Neural progenitor cell (in vitro differentiated cells): ENCODE measurements around the gene CDIP1. TPM values are rescaled to one million over a fixed set of nuclear protein-coding genes. Genes with fewer than 3 reads are reported as not detected.

Experiments
- DNase-seq: peaks from one replicate; pipeline ENCODE4 v3.0.0-alpha.2; 2016; ENCODE audit warnings: low spot score
- H2AFZ ChIP-seq: fragments of 200-600 bp; sonication (generic); replicated peaks from 2 replicates; pipeline ENCODE4 v1.6.1; 2016; ENCODE audit warnings: antibody characterized with exemption
- H3F3A ChIP-seq: fragments of 200-600 bp; sonication (generic); 2 replicates; pipeline ENCODE4 v1.6.1; 2016; ENCODE audit warnings: antibody characterized with exemption, low read depth
- H3K27ac ChIP-seq: fragments of 200-600 bp; sonication (generic); 2 replicates; pipeline ENCODE4 v1.5.1; 2016; ENCODE audit warnings: mild to moderate bottlenecking
- H3K27me3 ChIP-seq: fragments of 200-600 bp; sonication (generic); 2 replicates; pipeline ENCODE4 v1.6.1; 2016; ENCODE audit warnings: mild to moderate bottlenecking, moderate library complexity
- H3K36me3 ChIP-seq: fragments of 200-600 bp; sonication (generic); 2 replicates; pipeline ENCODE4 v1.5.1; 2016
- H3K4me1 ChIP-seq: fragments of 200-600 bp; sonication (generic); 2 replicates; pipeline ENCODE4 v1.6.1; 2016; ENCODE audit warnings: mixed run types
- H3K4me2 ChIP-seq: fragments of 200-600 bp; sonication (generic); 2 replicates; pipeline ENCODE4 v1.6.1; 2016
- H3K4me3 ChIP-seq: fragments of 200-600 bp; sonication (generic); 2 replicates; pipeline ENCODE4 v1.5.1; 2016
- H3K79me2 ChIP-seq: fragments of 200-600 bp; sonication (generic); 2 replicates; pipeline ENCODE4 v1.6.1; 2016; ENCODE audit warnings: low read depth
- H3K9ac ChIP-seq: fragments of 200-600 bp; sonication (generic); 2 replicates; pipeline ENCODE4 v1.6.1; 2016
- H3K9me3 ChIP-seq: fragments of 200-600 bp; sonication (generic); 2 replicates; pipeline ENCODE4 v1.5.1; 2016; ENCODE audit warnings: low read depth
- H4K20me1 ChIP-seq: fragments of 200-600 bp; sonication (generic); 2 replicates; pipeline ENCODE4 v1.6.1; 2016; ENCODE audit warnings: low read depth
- H3K27ac Mint-ChIP-seq: 3 replicates; pipeline ENCODE4 v1.8.0; 2021; ENCODE audit warnings: mixed read lengths
- H3K27me3 Mint-ChIP-seq: 2 replicates; pipeline ENCODE4 v1.8.0; 2022; ENCODE audit warnings: low read depth, mild to moderate bottlenecking, inconsistent platforms, moderate library complexity, mixed read lengths; ENCODE audit not compliant: insufficient read depth
- H3K36me3 Mint-ChIP-seq: 3 replicates; pipeline ENCODE4 v1.8.0; 2021; ENCODE audit warnings: mixed read lengths
- H3K4me1 Mint-ChIP-seq: 3 replicates; pipeline ENCODE4 v1.8.0; 2021; ENCODE audit warnings: mixed read lengths
- H3K4me3 Mint-ChIP-seq: 3 replicates; pipeline ENCODE4 v1.8.0; 2021; ENCODE audit warnings: mild to moderate bottlenecking, moderate library complexity, mixed read lengths
- H3K9me3 Mint-ChIP-seq: 3 replicates; pipeline ENCODE4 v1.8.0; 2020; ENCODE audit warnings: mixed read lengths
- EZH2 ChIP-seq: fragments of 200-600 bp; sonication (generic); IDR thresholded peaks from 2 replicates; pipeline ENCODE4 v1.6.1; 2017; ENCODE audit warnings: antibody characterized with exemption, mild to moderate bottlenecking, moderate library complexity
- EZH2phosphoT487 ChIP-seq: fragments of 200-600 bp; sonication (generic); IDR thresholded peaks from 2 replicates; pipeline ENCODE4 v1.6.1; 2017; ENCODE audit warnings: antibody characterized with exemption
- total RNA-seq: library from RNA; depleted of rRNA; stranded (reverse); fragments of >200 nt; gene quantifications from 2 replicates; pipeline ENCODE4 v1.2.3, GENCODE V29; 2015; ENCODE audit warnings: low replicate concordance
- TF ChIP-seq, protein P1 (sequence below): fragments of 200-600 bp; sonication (generic); IDR thresholded peaks from 2 replicates; pipeline ENCODE4 v1.5.1; 2017; ENCODE audit warnings: antibody characterized with exemption, mild to moderate bottlenecking

The CDIP1 gene
- total RNA-seq, 1 donor from 2014 or later: 13.1 TPM

DNA sequence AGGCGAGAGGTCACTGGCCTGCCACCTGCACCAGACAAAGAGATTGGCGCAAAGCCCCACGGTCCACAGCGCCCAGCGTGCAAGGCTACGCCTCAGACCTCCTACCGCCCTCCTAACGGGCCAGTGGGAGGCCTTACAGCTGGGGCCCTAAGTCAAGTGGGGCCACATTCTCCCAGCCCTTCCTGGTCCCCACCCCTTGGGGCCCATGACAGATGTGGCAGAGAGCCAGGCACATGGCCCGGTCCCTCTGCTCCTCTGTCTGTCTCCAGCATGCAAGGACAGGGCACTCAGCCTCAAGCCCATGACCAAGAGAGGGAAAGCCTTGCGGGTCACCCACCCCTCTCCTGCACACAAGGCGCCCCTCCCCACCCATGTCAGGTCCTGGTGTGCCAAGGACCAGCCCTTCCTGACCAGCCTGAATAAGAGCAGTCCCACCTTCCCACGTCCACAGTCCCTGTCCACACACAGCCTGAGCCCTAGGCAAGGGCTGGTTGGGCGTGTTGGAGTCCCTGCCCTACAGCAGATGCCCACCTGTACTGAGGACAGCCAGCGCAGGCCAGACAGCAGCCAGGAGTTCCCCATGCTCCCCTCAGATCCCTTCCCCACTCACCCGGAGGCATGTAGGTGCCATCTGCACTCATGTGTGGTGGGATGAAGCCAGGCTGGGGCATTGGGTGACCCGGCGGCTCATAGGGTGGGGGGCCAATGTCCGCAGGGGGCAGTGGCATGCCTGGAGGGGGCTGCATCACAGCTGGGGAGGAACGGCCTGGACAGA, 25.3 kb downstream of the CDIP1 start:
- H3K27ac ChIP-seq: no peak overlapping the region
- H4K20me1 ChIP-seq: peaks cover 22% of the 10 kb centered on the region
- no peaks in the 10 kb centered on the region for H3K4me1 ChIP-seq
- peaks cover 17% of the 10 kb centered on the region for H3F3A ChIP-seq
- H3K79me2 ChIP-seq: peaks cover 24% of the 10 kb centered on the region
- peaks cover 2% of the 10 kb centered on the region for H3K27me3 Mint-ChIP-seq
- H3K4me3 Mint-ChIP-seq: no peak overlapping the region
- H3K27ac Mint-ChIP-seq: no peak overlapping the region
- DNase-seq: no peak
- H3K9me3 Mint-ChIP-seq: no peaks in the 10 kb centered on the region
- no peaks in the 10 kb centered on the region for H3K36me3 ChIP-seq
- no peaks in the 10 kb centered on the region for H3K27me3 ChIP-seq
- H3K4me3 ChIP-seq: no peak overlapping the region
- H3K4me2 ChIP-seq: no peak overlapping the region
- no peak overlapping the region for H2AFZ ChIP-seq
- peaks cover 11% of the 10 kb centered on the region for H3K4me1 Mint-ChIP-seq
- no peaks in the 10 kb centered on the region for H3K9me3 ChIP-seq
- no peak for TF ChIP-seq EZH2phosphoT487
- TF ChIP-seq EZH2: no peak
- TF ChIP-seq, protein P1, sequence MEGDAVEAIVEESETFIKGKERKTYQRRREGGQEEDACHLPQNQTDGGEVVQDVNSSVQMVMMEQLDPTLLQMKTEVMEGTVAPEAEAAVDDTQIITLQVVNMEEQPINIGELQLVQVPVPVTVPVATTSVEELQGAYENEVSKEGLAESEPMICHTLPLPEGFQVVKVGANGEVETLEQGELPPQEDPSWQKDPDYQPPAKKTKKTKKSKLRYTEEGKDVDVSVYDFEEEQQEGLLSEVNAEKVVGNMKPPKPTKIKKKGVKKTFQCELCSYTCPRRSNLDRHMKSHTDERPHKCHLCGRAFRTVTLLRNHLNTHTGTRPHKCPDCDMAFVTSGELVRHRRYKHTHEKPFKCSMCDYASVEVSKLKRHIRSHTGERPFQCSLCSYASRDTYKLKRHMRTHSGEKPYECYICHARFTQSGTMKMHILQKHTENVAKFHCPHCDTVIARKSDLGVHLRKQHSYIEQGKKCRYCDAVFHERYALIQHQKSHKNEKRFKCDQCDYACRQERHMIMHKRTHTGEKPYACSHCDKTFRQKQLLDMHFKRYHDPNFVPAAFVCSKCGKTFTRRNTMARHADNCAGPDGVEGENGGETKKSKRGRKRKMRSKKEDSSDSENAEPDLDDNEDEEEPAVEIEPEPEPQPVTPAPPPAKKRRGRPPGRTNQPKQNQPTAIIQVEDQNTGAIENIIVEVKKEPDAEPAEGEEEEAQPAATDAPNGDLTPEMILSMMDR: no peak
- H3K36me3 Mint-ChIP-seq: peaks cover 9% of the 10 kb centered on the region
- H3K9ac ChIP-seq: no peak overlapping the region

DNA sequence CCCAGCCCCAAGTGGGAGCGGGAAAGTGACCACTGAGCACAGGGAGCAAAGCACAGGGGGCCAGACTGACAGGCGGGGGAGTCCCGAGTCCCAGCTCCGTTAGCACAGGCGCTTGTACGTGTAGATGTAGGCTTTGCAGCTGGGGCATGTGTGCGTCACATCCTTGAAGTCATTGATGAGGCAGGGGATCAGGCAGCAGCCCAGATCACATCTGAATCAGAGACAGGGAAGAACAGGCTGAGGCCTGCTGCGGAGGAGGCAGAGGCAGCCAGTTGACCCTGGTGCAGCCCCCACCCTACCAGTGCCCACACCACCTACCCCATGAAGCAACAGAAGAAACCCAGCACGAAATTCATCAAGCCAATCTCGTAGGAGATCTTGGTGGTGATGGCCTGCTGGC, 26.1 kb downstream of the CDIP1 start:
- no peak overlapping the region for H3K4me3 ChIP-seq
- H3K4me3 Mint-ChIP-seq: peak overlapping the region; percentile 46
- peak overlapping the region; percentile 66 for H3K27ac Mint-ChIP-seq
- peaks cover 14% of the 10 kb centered on the region for H4K20me1 ChIP-seq
- no peak for TF ChIP-seq EZH2phosphoT487
- TF ChIP-seq, protein P1: no peak
- no peak for TF ChIP-seq EZH2
- no peak overlapping the region for H3K27ac ChIP-seq
- no peak overlapping the region for H3K4me2 ChIP-seq
- H3K9me3 Mint-ChIP-seq: no peaks in the 10 kb centered on the region
- peaks cover 2% of the 10 kb centered on the region for H3K27me3 Mint-ChIP-seq
- peaks cover 11% of the 10 kb centered on the region for H3K4me1 Mint-ChIP-seq
- peaks cover 10% of the 10 kb centered on the region for H3F3A ChIP-seq
- H3K27me3 ChIP-seq: no peaks in the 10 kb centered on the region
- H3K9ac ChIP-seq: no peak overlapping the region
- no peak for DNase-seq
- no peak overlapping the region for H2AFZ ChIP-seq
- no peaks in the 10 kb centered on the region for H3K9me3 ChIP-seq
- no peaks in the 10 kb centered on the region for H3K36me3 ChIP-seq
- peaks cover 9% of the 10 kb centered on the region for H3K36me3 Mint-ChIP-seq
- H3K4me1 ChIP-seq: no peaks in the 10 kb centered on the region
- peaks cover 23% of the 10 kb centered on the region for H3K79me2 ChIP-seq

DNA sequence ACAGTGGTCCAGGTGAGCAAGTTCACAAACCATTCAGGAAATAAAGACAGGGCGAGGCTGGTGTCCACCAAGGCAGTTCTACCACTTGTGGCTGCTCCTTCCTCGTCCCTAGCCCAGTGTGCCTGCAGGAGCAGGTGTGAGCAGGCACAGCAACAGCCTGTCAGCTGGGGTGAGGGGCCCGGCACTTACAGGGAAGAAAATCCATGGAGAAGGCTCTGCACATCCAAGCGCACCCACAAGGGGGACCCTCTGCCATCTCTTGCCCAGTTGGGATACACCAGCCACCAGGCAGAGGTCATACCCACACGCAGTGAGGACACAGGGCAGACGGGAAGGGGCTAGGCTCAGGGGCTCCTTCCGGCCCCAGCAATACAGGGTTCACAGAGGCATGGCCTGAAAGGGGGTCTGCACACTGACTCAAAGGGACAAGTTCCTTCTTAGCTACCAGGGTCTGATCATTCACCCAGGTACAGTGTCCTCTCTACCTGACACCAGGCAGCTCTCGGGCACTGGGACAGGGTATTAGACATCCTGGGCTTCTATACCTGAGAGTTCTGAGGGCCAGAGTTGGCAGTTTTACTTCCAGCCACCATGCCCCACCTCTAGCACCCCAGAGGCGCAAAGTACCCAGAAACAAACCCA, 27.0 kb downstream of the CDIP1 start:
- no peaks in the 10 kb centered on the region for H3K27me3 ChIP-seq
- peaks cover 7% of the 10 kb centered on the region for H3F3A ChIP-seq
- Mint-ChIP-seq H3K9me3 (no peaks in the 10 kb centered on the region), H3K4me1 (peaks cover 7% of the 10 kb centered on the region), H3K27ac (peak overlapping the region; percentile 4), H3K36me3 (peaks cover 9% of the 10 kb centered on the region), H3K27me3 (peaks cover 2% of the 10 kb centered on the region), H3K4me3 (no peak overlapping the region)
- no peak overlapping the region for H3K4me3 ChIP-seq
- H3K9ac ChIP-seq: no peak overlapping the region
- H3K27ac ChIP-seq: no peak overlapping the region
- H3K4me2 ChIP-seq: no peak overlapping the region
- peak; percentile 78 for DNase-seq
- no peak overlapping the region for H2AFZ ChIP-seq
- H3K79me2 ChIP-seq: peaks cover 13% of the 10 kb centered on the region
- H3K9me3 ChIP-seq: no peaks in the 10 kb centered on the region
- TF ChIP-seq, protein P1: peak; percentile 69
- TF ChIP-seq EZH2: no peak
- H4K20me1 ChIP-seq: peaks cover 8% of the 10 kb centered on the region
- H3K4me1 ChIP-seq: no peaks in the 10 kb centered on the region
- H3K36me3 ChIP-seq: no peaks in the 10 kb centered on the region
